HG03378 (cell line): Measurements from ENCODE around the gene PRKCSH.

Experiments
- ATAC-seq: cut with Tn5 transposase; IDR thresholded peaks from one replicate; pipeline ENCODE4 v1.9.1; 2021; ENCODE audit warnings: mild to moderate bottlenecking, moderate library complexity; ENCODE audit not compliant: unreplicated experiment

PRKCSH gene

DNA sequence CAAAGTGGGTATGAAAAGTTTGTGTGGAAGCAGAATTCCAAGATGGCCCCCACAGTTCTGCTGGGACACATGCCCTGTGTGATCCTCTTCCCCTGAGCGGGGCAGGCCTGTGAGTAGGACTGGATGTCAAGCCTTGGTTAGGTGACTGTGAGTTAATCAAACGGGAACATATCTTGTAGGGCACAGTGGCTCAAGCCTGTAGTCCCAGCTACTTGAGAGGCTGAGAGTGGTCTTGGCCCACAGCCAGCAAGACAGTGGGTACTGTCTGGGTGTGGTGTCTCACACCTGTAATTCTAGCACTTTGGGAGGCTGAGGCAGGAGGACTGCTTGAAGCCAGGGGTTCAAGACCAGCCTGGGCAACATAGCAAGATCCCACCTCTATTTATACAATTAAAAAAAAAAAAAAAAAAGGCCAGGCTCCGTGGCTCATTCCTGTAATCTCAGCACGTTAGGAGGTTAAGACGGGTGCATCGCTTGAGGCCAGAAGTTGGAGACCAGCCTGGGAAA, 63.8 kb downstream of the PRKCSH start:
- ATAC-seq = no peak

DNA sequence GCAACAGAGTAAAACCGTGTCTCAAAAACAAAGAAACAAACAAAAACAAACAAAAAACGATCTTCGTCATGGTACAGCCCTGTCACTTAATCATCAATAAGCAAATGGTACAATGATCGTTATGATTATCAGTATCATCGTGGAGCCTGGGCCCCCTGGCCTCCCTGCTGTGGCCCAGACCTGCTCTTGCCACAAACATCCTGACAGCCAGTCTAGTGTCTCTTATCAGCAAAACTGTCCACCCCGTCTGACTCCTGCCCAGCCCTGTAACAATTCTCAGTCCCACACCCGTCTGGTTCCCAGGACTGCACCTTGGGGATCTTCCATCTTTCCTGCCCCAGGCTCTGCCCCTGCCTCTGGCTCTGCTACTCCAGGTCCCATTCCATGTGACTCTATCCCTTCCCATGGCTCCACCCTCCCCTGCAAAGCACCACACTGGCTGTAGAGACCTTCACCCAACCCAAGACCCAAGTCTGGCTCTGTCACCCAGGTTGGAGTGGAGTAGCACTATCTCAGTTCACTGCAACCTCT, 64.5 kb downstream of the PRKCSH start:
- ATAC-seq = no peak
